GM19035 (cell line): ENCODE measurements around the gene CYP11A1.

Source experiments
- ATAC-seq: cut with Tn5 transposase; IDR thresholded peaks from one replicate; pipeline ENCODE4 v1.9.1; 2021; ENCODE audit not compliant: unreplicated experiment

The CYP11A1 gene

GRCh38 chr15:74389241-74390048 lies 22.0 kb upstream of the CYP11A1 start:
- ATAC-seq, result no peak

- no peak for ATAC-seq
These were observed 21.0 kb upstream of the CYP11A1 start for GRCh38 chr15:74388363-74388951.

GRCh38 chr15:74387621-74388362 lies 20.3 kb upstream of the CYP11A1 start:
- ATAC-seq, result no peak

- ATAC-seq, result no peak
These were observed 19.7 kb upstream of the CYP11A1 start for GRCh38 chr15:74387141-74387541.

- ATAC-seq, result no peak
These were observed 19.2 kb upstream of the CYP11A1 start for GRCh38 chr15:74386496-74387140.

GRCh38 chr15:74385733-74386132 lies 18.3 kb upstream of the CYP11A1 start:
- no peak for ATAC-seq

- ATAC-seq, result peak; percentile 66
These were observed 17.6 kb upstream of the CYP11A1 start for GRCh38 chr15:74384881-74385643.

- no peak for ATAC-seq
These were observed 17.1 kb upstream of the CYP11A1 start for GRCh38 chr15:74384566-74384880.

DNA sequence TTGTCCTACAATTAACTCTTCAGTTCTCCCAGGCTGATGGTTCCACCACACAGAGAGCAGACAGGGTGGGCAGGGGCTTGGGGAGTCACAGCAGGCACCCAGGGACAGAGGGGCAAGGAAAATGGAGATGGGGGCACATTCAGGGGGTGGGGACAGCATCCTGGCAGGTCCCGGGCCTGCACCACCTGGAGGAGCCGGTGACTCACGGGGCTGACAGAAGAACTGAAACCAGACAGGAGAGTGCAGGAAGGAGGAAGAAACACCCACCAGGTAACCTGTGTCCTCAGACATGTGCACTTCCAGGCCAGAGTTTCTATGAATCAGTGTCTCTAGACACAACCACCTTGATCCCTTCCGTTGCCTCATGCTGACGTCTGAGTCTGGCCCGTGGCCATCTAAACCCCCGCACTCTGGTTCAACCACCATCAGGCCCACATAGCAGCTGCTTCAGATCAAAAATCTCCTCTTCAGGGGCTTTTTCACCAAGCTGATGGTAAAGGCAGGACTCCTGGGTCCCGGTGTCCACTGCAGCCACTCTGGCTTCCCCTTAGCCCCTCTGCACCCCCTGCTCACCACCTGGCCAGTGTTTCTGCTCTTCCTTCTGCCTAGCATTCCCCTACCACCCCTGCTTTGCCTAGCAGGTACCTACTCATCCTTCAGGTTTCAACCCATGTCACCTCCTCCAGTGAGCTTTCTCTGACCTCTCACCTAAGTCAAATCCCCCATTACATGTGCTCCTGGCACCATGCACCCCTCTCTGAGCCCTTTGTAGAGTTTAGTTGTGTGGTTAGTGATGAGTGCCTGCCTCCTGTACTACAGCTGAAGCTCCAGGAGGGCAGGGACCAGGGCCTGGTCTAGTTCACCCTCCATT lies 16.5 kb upstream of the CYP11A1 start:
- peak; percentile 50 for ATAC-seq

GRCh38 chr15:74383286-74383685 lies 15.8 kb upstream of the CYP11A1 start:
- peak; percentile 13 for ATAC-seq

DNA sequence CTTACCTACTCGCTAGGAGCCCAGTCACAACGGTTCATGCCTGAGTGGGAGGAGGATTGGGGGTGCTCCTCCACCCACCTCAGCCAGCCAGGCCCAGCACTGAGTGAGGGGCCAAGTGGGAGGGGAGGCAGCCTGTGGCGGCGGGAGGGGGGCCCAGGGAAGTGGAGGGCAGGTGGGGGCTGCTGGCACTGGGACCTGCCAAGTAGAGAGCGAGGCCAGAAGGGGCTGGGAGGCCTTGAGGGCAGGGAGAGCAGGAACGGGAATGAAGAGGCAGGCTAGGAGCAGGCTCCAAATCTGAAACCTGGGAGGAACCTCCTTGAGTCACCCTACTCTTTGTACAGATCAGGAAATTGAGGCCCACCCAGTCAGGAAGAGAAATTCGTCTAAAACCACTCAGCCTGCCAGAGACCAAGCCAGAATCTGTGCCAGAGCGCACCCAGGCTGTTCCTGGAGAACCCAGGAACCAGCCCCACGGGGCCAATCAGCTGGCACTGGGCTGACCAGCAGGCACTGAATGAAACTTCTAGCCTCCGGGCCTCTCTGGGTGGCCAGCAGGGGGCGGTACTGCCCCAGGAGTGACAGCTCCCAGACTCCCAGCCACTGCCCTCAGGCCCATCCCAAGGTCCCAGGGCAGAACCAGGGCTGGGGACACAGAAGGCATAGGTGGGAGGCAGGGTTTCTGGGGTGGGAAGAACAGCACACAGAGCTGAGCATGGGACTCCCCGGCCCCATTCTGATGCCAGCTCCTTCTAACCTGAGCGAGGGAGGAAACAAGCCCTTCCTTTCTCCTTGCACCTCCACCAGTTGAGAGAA lies 14.8 kb upstream of the CYP11A1 start:
- no peak for ATAC-seq

- ATAC-seq, result no peak
These were observed 14.0 kb upstream of the CYP11A1 start for GRCh38 chr15:74381481-74381880.

DNA sequence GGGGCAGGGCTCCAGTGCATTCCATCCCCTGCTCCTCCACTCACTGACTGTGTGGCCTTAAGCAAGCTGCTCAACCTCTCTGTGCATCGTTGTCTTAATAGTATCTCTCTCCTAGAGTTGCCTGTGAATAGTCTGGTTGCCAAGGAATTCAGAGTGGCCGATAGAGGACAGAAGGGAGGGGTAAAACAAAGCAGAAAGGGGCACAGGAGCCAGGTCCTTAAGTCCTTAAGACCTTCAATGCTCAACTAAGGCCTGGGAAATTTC lies 13.7 kb upstream of the CYP11A1 start:
- no peak for ATAC-seq

DNA sequence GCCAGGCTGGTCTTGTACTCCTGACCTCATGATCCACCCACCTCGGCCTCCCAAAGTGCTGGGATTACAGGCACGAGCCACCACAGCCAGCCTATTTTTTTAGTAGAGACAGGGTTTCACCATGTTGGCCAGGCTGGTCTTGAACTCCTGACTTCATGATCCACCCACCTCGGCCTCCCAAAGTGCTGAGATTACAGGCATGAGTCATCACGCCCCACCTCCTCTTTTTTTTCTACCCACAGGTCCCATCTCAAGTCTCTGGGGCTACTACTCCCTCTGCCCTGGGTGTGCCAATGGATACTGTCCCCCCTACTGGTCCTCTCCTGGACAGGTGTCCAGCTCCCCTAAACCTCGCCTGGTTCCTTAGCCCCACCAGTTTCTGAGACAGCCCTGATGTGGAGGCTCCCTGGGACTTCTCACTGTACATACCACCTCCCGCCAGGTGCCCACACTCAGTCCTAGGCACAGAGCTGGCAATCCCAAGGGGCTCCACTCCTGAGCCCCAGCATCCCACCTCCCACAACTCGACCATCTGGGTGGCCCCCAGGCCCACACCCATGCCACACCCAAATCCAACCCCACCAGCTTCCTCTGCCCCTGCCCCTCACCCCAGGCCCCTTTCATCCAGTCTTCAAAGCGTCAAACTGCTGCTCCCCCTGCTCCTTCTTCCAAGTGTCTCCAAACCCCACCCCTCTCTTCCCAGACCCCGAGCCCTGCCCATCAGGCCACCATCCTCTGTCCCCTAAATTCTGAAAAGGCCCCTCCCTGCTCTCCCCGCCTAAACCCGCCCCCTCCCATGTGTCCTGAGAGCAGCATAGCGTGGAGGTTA lies 13.1 kb upstream of the CYP11A1 start:
- ATAC-seq, result no peak

DNA sequence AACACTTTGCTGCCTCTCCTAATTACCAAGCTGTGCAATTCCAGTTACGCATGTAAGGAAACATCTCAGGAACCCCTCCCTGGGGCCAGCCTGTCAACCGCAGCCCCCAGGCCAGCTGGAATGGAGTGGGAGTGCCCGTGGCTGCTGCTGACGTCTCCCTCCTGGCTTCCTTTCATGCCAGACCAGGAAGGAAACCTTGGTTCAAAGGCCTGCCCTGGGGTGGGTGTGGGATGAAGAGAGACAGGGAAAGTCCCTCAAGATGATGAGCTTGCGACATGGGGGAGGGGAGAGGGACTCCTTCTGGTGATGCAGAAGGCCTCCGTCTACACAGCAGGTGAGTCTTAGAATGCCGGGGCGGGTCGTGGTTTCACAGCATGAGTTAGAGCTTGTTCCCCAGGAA lies 11.4 kb upstream of the CYP11A1 start:
- ATAC-seq, result no peak

- no peak for ATAC-seq
These were observed 10.7 kb upstream of the CYP11A1 start for GRCh38 chr15:74377831-74378766.

GRCh38 chr15:74376825-74377581 lies 9.6 kb upstream of the CYP11A1 start:
- ATAC-seq, result no peak
